ENCODE measurements around the gene KCTD1.

DNA sequence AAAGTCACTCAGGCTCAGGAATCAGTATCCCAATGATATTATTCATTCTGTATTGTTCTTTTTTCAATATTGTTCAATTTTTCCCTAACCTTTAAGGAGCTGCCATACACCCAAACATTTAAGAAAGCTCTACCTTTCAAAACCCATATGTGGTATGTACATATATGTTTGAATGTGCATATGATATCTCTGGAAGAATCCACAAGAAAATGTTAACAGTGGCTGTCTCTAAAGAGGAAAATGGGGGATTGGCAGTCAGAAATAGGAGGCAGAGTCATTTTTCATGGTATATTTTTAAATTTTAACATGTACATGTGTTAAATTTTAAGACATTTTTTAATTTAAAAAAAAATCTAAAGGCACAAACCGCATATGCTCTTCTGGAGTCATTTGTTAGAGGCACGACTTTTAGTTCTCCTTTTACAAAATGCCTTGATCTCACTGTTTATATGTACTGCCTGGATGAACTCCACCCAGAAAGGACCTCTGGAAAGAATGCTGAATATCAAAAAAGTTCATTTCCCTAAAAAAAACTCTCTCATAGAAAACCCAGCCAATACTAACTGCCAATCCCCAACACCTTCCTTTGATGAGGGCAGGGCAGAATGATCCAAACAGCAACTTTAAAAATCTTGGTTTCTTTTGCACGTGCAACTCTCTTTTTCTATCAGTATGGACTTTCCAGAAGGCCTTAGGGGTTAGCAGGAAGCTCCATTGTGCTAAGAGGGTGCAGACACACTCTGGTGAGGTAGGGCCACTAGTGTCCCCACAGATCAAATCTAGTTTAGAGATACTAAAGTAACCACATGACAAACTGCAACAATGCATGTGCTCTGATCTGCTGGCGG lies 23.6 kb downstream of the KCTD1 start:
- TF ChIP-seq, protein P1, sequence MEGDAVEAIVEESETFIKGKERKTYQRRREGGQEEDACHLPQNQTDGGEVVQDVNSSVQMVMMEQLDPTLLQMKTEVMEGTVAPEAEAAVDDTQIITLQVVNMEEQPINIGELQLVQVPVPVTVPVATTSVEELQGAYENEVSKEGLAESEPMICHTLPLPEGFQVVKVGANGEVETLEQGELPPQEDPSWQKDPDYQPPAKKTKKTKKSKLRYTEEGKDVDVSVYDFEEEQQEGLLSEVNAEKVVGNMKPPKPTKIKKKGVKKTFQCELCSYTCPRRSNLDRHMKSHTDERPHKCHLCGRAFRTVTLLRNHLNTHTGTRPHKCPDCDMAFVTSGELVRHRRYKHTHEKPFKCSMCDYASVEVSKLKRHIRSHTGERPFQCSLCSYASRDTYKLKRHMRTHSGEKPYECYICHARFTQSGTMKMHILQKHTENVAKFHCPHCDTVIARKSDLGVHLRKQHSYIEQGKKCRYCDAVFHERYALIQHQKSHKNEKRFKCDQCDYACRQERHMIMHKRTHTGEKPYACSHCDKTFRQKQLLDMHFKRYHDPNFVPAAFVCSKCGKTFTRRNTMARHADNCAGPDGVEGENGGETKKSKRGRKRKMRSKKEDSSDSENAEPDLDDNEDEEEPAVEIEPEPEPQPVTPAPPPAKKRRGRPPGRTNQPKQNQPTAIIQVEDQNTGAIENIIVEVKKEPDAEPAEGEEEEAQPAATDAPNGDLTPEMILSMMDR (conservative IDR thresholded peaks at IDR 0.05; ENCODE audit: low read depth, low read length), result no peak
- no peak for TF ChIP-seq EZH2 (IDR thresholded peaks at IDR 0.05; ENCODE audit: borderline replicate concordance, low read depth, low read length, poor library complexity, severe bottlenecking)
